Measurements from ENCODE around the gene YAE1. TPM values are rescaled to one million over a fixed set of nuclear protein-coding genes. Genes with fewer than 3 reads are reported as not detected.

Gene YAE1
- total and polyA plus RNA-seq, 3 experiments from 2014 or later = 12.7 to 14.2 (median 13.4) TPM

DNA sequence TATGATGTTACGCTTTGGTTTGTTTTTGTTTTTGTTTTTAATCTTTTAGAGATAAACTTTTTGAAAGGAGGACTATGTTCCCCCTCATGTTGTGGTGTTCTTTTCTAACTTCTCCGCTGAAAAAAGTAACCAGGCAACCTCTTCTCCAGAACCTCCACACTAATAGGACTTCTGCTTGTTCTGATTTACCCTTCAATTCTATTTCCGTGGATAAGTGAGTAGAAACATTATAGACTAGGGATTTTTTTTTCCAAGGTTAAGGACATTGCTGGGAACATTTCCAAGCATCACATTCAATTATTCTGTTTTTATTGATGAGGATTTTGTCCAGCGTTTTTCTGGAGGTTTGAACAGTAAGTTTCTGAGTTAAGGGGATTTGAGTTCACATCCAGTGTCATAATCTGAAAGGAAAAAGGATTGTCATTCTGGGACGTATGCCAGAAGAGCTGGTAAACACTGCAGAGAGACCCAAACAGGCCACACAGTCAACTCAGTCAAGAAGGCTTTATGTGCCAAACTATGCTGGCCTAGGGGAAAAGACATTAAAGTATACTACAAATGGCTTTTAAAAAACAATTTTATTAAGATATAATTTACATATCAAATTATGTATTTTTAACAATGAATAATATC is 28.9 kb downstream of the YAE1 start:
- Histone ChIP-seq H3K27ac (ENCODE audit: low read depth, low read length) (no peak overlapping the region), H3K36me3 (ENCODE audit: insufficient read depth, low read length) (no peaks in the 10 kb centered on the region), H3K4me3 (ENCODE audit: low read length) (no peak overlapping the region), H3K4me1 (ENCODE audit: insufficient read depth, low read length) (no peaks in the 10 kb centered on the region), H3K9me3 (ENCODE audit: low read length) (no peaks in the 10 kb centered on the region), H3K27me3 (ENCODE audit: insufficient read depth, low read length, poor library complexity, severe bottlenecking) (no peaks in the 10 kb centered on the region)
- DNase-seq = no peak
- H3K36me3 Mint-ChIP-seq = no peaks in the 10 kb centered on the region
- H3K27ac Mint-ChIP-seq = no peak overlapping the region
- POLR2A ChIA-PET = no interaction called here
- H3K4me1 Mint-ChIP-seq = peaks cover 7 to 28% (median 15%) of the 10 kb centered on the region in 3 donors
- H3K9me3 Mint-ChIP-seq = no peaks in the 10 kb centered on the region
- peaks cover 0 to 10% of the 10 kb centered on the region in 2 donors for H3K27me3 Mint-ChIP-seq
- CTCF ChIA-PET = interaction anchor here (1.1 kb wide), 1 partner anchor 301 kb away, joined by 3 read pairs; no protein-coding TSS in a partner anchor
- no peak overlapping the region for H3K4me3 Mint-ChIP-seq

DNA sequence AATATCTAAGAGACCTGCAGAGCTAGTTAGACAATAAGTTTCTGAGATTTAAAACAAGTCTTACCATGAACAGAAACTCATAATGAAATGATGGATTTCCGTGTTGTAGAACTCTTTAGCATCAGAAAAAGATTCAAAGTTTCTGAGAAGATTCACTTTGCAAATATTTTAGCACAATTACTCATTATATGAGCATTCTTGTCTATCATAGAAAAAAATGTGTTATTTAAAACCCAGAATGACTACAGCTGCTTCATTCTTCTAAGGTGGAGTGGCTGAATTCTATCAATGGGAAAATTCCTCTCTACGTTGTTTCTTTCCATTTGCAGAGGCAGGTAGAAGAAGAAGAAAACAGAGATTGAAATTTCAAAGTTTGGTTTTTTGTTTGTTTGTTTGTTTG is 36.1 kb downstream of the YAE1 start:
- Mint-ChIP-seq H3K9me3 (no peaks in the 10 kb centered on the region), H3K27ac (no peak overlapping the region), H3K4me3 (no peak overlapping the region), H3K36me3 (peaks cover 0 to 6% (median 3%) of the 10 kb centered on the region in 3 donors), H3K27me3 (peaks cover under 1 to 11% of the 10 kb centered on the region in 2 donors), H3K4me1 (peaks cover 10 to 26% (median 24%) of the 10 kb centered on the region in 3 donors)
- H3K27me3 ChIP-seq (ENCODE audit: insufficient read depth, low read length, poor library complexity, severe bottlenecking) = no peaks in the 10 kb centered on the region
- no peak overlapping the region for H3K27ac ChIP-seq (ENCODE audit: low read depth, low read length)
- H3K4me3 ChIP-seq (ENCODE audit: low read length) = no peak overlapping the region
- H3K9me3 ChIP-seq (ENCODE audit: low read length) = no peaks in the 10 kb centered on the region
- no peak for DNase-seq
- H3K36me3 ChIP-seq (ENCODE audit: insufficient read depth, low read length) = no peaks in the 10 kb centered on the region
- H3K4me1 ChIP-seq (ENCODE audit: insufficient read depth, low read length) = peaks cover 14% of the 10 kb centered on the region
- CTCF ChIA-PET = no interaction called here
- POLR2A ChIA-PET = no interaction called here

DNA sequence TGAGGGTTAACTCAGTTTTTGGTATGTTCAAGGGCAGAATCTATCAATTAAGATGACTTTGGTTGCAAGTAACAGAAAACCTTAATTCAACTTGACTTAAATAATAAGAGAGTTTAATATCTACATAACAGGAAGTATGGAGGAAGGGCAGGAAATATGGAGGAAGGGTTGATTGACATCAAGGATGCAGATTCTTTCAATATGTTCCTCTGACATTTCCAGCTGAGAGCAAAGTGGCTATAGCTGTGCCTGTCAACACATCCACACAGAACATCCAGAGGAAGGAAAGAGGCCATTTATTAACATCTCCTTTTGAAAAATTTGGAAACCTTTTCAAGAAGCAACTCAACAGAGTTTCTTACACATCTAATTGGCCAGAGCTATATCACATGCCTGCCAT is 37.7 kb downstream of the YAE1 start:
- ChIA-PET CTCF (interaction anchor here (2.4 kb wide), 1 partner anchor 25 kb away, joined by 5 read pairs; no protein-coding TSS in a partner anchor), POLR2A (no interaction called here)
- no peaks in the 10 kb centered on the region for H3K9me3 ChIP-seq (ENCODE audit: low read length)
- no peak overlapping the region for H3K4me3 Mint-ChIP-seq
- H3K9me3 Mint-ChIP-seq = no peaks in the 10 kb centered on the region
- peak overlapping the region in 1 of 8 donors; percentile 10 for H3K27ac Mint-ChIP-seq
- peaks cover 4 to 18% of the 10 kb centered on the region in 2 donors for H3K27me3 Mint-ChIP-seq
- no peak overlapping the region for H3K27ac ChIP-seq (ENCODE audit: low read depth, low read length)
- no peaks in the 10 kb centered on the region for H3K27me3 ChIP-seq (ENCODE audit: insufficient read depth, low read length, poor library complexity, severe bottlenecking)
- H3K36me3 ChIP-seq (ENCODE audit: insufficient read depth, low read length) = no peaks in the 10 kb centered on the region
- peaks cover 24% of the 10 kb centered on the region for H3K4me1 ChIP-seq (ENCODE audit: insufficient read depth, low read length)
- peaks cover 0 to 6% (median 3%) of the 10 kb centered on the region in 3 donors for H3K36me3 Mint-ChIP-seq
- DNase-seq = no peak
- no peak overlapping the region for H3K4me3 ChIP-seq (ENCODE audit: low read length)
- H3K4me1 Mint-ChIP-seq = peaks cover 11 to 31% (median 28%) of the 10 kb centered on the region in 3 donors

DNA sequence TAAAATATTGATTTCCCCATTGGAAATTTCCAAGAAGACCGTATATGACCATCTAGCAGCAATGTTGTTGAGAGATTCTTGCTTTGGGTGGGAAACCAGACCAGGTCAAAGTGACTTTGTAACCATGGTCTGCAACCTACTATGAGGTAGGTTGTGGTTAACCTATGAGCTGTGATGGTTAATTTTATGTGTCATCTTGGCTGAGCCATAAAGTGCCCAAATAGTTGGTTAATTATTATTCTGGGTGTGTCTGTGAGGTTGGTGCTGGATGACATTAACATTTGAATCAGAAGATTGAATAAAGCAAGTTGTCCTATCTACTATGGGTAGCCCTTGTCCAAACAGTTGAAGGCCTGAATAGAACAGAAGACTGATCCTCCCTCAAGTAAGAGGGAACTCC is 38.9 kb downstream of the YAE1 start:
- CTCF ChIA-PET = interaction anchor here (0.9 to 2.4 kb wide), 4 partner anchors 15 to 140 kb away, joined by 3 to 5 read pairs (median 4); no protein-coding TSS in a partner anchor
- Histone ChIP-seq H3K27ac (ENCODE audit: low read depth, low read length) (no peak overlapping the region), H3K36me3 (ENCODE audit: insufficient read depth, low read length) (no peaks in the 10 kb centered on the region), H3K27me3 (ENCODE audit: insufficient read depth, low read length, poor library complexity, severe bottlenecking) (no peaks in the 10 kb centered on the region), H3K9me3 (ENCODE audit: low read length) (no peaks in the 10 kb centered on the region), H3K4me1 (ENCODE audit: insufficient read depth, low read length) (peaks cover 32% of the 10 kb centered on the region), H3K4me3 (ENCODE audit: low read length) (no peak overlapping the region)
- Mint-ChIP-seq H3K27me3 (peaks cover 12 to 27% of the 10 kb centered on the region in 2 donors), H3K4me3 (peak overlapping the region in 1 of 7 donors; percentile 1), H3K27ac (peak overlapping the region in 1 of 8 donors; percentile 7), H3K9me3 (no peaks in the 10 kb centered on the region), H3K36me3 (peaks cover 0 to 9% (median 3%) of the 10 kb centered on the region in 3 donors), H3K4me1 (peaks cover 14 to 40% (median 32%) of the 10 kb centered on the region in 3 donors)
- POLR2A ChIA-PET = no interaction called here
- no peak for DNase-seq

DNA sequence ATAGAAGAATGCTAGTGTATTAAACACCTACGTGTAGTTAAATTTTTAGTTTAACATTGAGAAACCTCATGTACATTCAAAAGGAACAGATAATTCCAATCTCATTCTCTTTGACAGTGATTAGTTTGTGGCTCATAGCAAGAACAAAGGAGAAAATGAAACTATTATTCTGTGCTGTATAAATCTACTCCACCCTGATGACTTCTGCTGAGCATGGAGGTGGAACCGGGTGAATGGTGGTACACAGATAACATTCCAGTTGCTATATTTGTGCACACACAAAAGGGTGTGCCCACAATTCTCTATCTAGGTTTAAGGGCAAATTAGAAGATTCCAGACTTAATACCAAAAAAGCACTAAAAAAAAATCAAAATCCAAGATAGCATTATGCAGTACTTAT is 40.1 kb downstream of the YAE1 start:
- DNase-seq = no peak
- Histone ChIP-seq H3K4me3 (ENCODE audit: low read length) (no peak overlapping the region), H3K27me3 (ENCODE audit: insufficient read depth, low read length, poor library complexity, severe bottlenecking) (no peaks in the 10 kb centered on the region), H3K27ac (ENCODE audit: low read depth, low read length) (no peak overlapping the region), H3K4me1 (ENCODE audit: insufficient read depth, low read length) (peaks cover 32% of the 10 kb centered on the region), H3K36me3 (ENCODE audit: insufficient read depth, low read length) (no peaks in the 10 kb centered on the region), H3K9me3 (ENCODE audit: low read length) (no peaks in the 10 kb centered on the region)
- Mint-ChIP-seq H3K4me3 (peak overlapping the region in 1 of 7 donors; percentile 16), H3K9me3 (no peaks in the 10 kb centered on the region), H3K27me3 (peaks cover 22 to 36% of the 10 kb centered on the region in 2 donors), H3K36me3 (peaks cover 0 to 9% (median 5%) of the 10 kb centered on the region in 3 donors), H3K4me1 (peaks cover 14 to 42% (median 32%) of the 10 kb centered on the region in 3 donors), H3K27ac (peak overlapping the region in 2 of 8 donors; percentile 9 to 14)
- ChIA-PET POLR2A (no interaction called here), CTCF (no interaction called here)

- no peaks in the 10 kb centered on the region for H3K9me3 Mint-ChIP-seq
- Histone ChIP-seq H3K9me3 (ENCODE audit: low read length) (no peaks in the 10 kb centered on the region), H3K4me3 (ENCODE audit: low read length) (no peak overlapping the region), H3K36me3 (ENCODE audit: insufficient read depth, low read length) (no peaks in the 10 kb centered on the region), H3K27ac (ENCODE audit: low read depth, low read length) (no peak overlapping the region), H3K27me3 (ENCODE audit: insufficient read depth, low read length, poor library complexity, severe bottlenecking) (no peaks in the 10 kb centered on the region), H3K4me1 (ENCODE audit: insufficient read depth, low read length) (peaks cover 32% of the 10 kb centered on the region)
- DNase-seq = no peak
- POLR2A ChIA-PET = no interaction called here
- H3K4me1 Mint-ChIP-seq = peaks cover 14 to 42% (median 32%) of the 10 kb centered on the region in 3 donors
- H3K27ac Mint-ChIP-seq = no peak overlapping the region
- peaks cover 0 to 9% (median 5%) of the 10 kb centered on the region in 3 donors for H3K36me3 Mint-ChIP-seq
- no peak overlapping the region for H3K4me3 Mint-ChIP-seq
- peaks cover 22 to 39% of the 10 kb centered on the region in 2 donors for H3K27me3 Mint-ChIP-seq
- CTCF ChIA-PET = no interaction called here
These were observed 40.7 kb downstream of the YAE1 start for GRCh38 chr7:39606941-39607340.

DNA sequence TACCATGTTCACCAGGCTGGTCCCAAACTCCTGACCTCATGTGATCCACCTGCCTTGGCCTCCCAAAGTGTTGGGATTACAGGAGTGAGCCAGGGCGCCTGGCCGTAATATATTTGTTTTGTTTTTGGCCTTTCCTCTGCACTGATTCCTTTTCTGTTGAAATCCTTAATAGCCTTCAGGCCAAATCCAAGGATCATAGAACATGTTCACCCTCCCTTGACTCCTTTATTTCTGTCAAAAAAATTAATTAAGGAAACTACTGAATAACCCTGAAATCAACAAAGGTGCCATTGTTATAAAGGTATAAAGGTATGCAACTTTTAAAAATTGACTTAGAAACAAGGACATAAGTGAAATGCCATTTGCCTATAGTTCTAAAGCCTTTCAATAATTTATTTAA is 41.7 kb downstream of the YAE1 start:
- Mint-ChIP-seq H3K27ac (no peak overlapping the region), H3K4me3 (no peak overlapping the region)

DNA sequence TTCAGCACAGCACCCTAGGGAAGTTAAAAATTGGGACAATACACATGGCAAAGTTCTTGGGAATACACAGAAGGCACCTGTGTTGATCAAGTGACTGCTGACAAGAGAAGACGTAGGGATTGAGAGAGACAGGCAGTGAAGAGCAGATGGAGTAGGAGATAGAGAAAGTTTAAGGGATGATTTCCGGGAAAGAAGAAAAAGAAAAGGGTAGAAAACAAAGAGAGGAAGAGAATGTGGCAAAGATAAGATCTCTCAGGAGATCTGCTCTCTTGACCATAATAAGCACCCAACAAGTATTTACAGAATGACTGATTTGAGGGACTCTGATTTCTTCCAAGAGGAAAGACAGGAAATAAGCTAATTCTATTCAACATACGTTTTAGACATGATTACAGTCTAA is 42.1 kb downstream of the YAE1 start:
- no peak overlapping the region for H3K27ac Mint-ChIP-seq
- peaks cover 0 to 9% (median 5%) of the 10 kb centered on the region in 3 donors for H3K36me3 Mint-ChIP-seq
- POLR2A ChIA-PET = no interaction called here
- Histone ChIP-seq H3K4me3 (ENCODE audit: low read length) (no peak overlapping the region), H3K27ac (ENCODE audit: low read depth, low read length) (no peak overlapping the region), H3K9me3 (ENCODE audit: low read length) (no peaks in the 10 kb centered on the region), H3K4me1 (ENCODE audit: insufficient read depth, low read length) (peaks cover 32% of the 10 kb centered on the region), H3K36me3 (ENCODE audit: insufficient read depth, low read length) (no peaks in the 10 kb centered on the region), H3K27me3 (ENCODE audit: insufficient read depth, low read length, poor library complexity, severe bottlenecking) (no peaks in the 10 kb centered on the region)
- H3K27me3 Mint-ChIP-seq = peaks cover 26 to 50% of the 10 kb centered on the region in 2 donors
- H3K9me3 Mint-ChIP-seq = no peaks in the 10 kb centered on the region
- DNase-seq = no peak
- CTCF ChIA-PET = interaction anchor here (1.0 to 2.0 kb wide), 2 partner anchors 28 to 138 kb away, joined by 3 to 7 read pairs; no protein-coding TSS in a partner anchor
- H3K4me3 Mint-ChIP-seq = no peak overlapping the region
- H3K4me1 Mint-ChIP-seq = peaks cover 14 to 42% (median 32%) of the 10 kb centered on the region in 3 donors

More for the DNA sequence above, 41.7 kb downstream of the YAE1 start:
- H3K27me3 Mint-ChIP-seq = peaks cover 26 to 49% of the 10 kb centered on the region in 2 donors
- no peak for DNase-seq
- peaks cover 14 to 42% (median 32%) of the 10 kb centered on the region in 3 donors for H3K4me1 Mint-ChIP-seq
- H3K36me3 Mint-ChIP-seq = peaks cover 0 to 9% (median 5%) of the 10 kb centered on the region in 3 donors
- CTCF ChIA-PET = no interaction called here
- Histone ChIP-seq H3K27ac (ENCODE audit: low read depth, low read length) (no peak overlapping the region), H3K4me3 (ENCODE audit: low read length) (no peak overlapping the region), H3K4me1 (ENCODE audit: insufficient read depth, low read length) (peaks cover 32% of the 10 kb centered on the region), H3K36me3 (ENCODE audit: insufficient read depth, low read length) (no peaks in the 10 kb centered on the region), H3K27me3 (ENCODE audit: insufficient read depth, low read length, poor library complexity, severe bottlenecking) (no peaks in the 10 kb centered on the region), H3K9me3 (ENCODE audit: low read length) (no peaks in the 10 kb centered on the region)
- no peaks in the 10 kb centered on the region for H3K9me3 Mint-ChIP-seq
- POLR2A ChIA-PET = no interaction called here

All from CD8-positive, alpha-beta memory T cell (primary cell).